B cell (primary cell): Measurements from ENCODE around the gene ARID4B. TPM values are rescaled to one million over a fixed set of nuclear protein-coding genes. Genes with fewer than 3 reads are reported as not detected.
A peak's percentile ranks its signal among the peaks of the same experiment; 100 is the strongest.

Experiments
- ATAC-seq: fragments of 200-7000 bp; cut with Tn5 transposase; one replicate; pipeline ENCODE4 v1.10.0; 2021; ENCODE audit warnings: low read depth, mild to moderate bottlenecking, moderate number of reproducible peaks, moderate library complexity
- CTCF ChIA-PET: fragments of 350-600 bp; sonication (Branson Sonifier 250); formaldehyde crosslinking; loops from one replicate; lab custom pipeline; 2021; ENCODE audit warnings: antibody characterized with exemption, inconsistent platforms; lab: Charles Lee
- POLR2A ChIA-PET: fragments of 350-600 bp; sonication (Branson Sonifier 250); formaldehyde crosslinking; loops from one replicate; lab custom pipeline; 2021; ENCODE audit warnings: antibody characterized with exemption; lab: Charles Lee
- DNase-seq: peaks from one replicate; pipeline ENCODE4 v3.0.0; 2013
- H2AFZ ChIP-seq: 2 replicates; pipeline ENCODE4 v1.6.1; 2012; ENCODE audit warnings: mild to moderate bottlenecking, low read depth, low read length; ENCODE audit not compliant: insufficient read depth, poor library complexity, severe bottlenecking
- H3K27ac ChIP-seq, 2 donors: 1 replicate in 1 of 2; 2 replicates in 1 of 2; pipeline ENCODE4 v1.5.1; 2012 to 2013; ENCODE audit warnings: low read length in 2 of 2, mild to moderate bottlenecking in 2 of 2, moderate library complexity in 1 of 2
- H3K27me3 ChIP-seq, 4 experiments: fragments of 200-600 bp in 1 of 4; sonication (generic) in 1 of 4; replicated peaks in 1 of 4; 1 replicate in 2 of 4; 2 replicates in 2 of 4; pipeline versions ENCODE4 v1.6.1 to v1.7.0; 2013 to 2016; ENCODE audit warnings: low read length in 3 of 4, mild to moderate bottlenecking in 2 of 4, mixed read lengths in 1 of 4, moderate library complexity in 1 of 4; ENCODE audit not compliant: insufficient read depth in 4 of 4, control insufficient read depth in 3 of 4; ENCODE audit errors: control extremely low read depth in 1 of 4
- H3K36me3 ChIP-seq, 2 experiments: replicated peaks in 1 of 2; 1 replicate in 1 of 2; 2 replicates in 1 of 2; pipeline versions ENCODE4 v1.6.1 to v1.7.1; 2013; ENCODE audit warnings: low read length in 1 of 2; ENCODE audit not compliant: insufficient read depth in 2 of 2, control insufficient read depth in 1 of 2; ENCODE audit errors: control extremely low read depth in 1 of 2, extremely low read depth in 1 of 2
- H3K4me1 ChIP-seq, 2 donors: fragments of 200-600 bp in 1 of 2; sonication (generic) in 1 of 2; 1 replicate in 1 of 2; 2 replicates in 1 of 2; pipeline versions ENCODE4 v1.5.1 to v1.6.1; 2013 to 2017; ENCODE audit warnings: low read length in 2 of 2; ENCODE audit not compliant: control insufficient read depth in 2 of 2, insufficient read depth in 2 of 2
- H3K4me2 ChIP-seq: replicated peaks from 2 replicates; pipeline ENCODE3; 2012; ENCODE audit warnings: mild to moderate bottlenecking, low read depth, low read length; ENCODE audit not compliant: poor library complexity, severe bottlenecking
- H3K4me3 ChIP-seq, 5 experiments: fragments of 200-600 bp in 1 of 5; sonication (generic) in 1 of 5; 1 replicate in 3 of 5; 2 replicates in 2 of 5; pipeline versions ENCODE4 v1.5.1 to v1.7.0; 2011 to 2016; ENCODE audit warnings: low read length in 4 of 5, mild to moderate bottlenecking in 4 of 5, low read depth in 2 of 5, control low read depth in 1 of 5, moderate library complexity in 1 of 5; ENCODE audit not compliant: insufficient read depth in 1 of 5; ENCODE audit errors: control extremely low read depth in 1 of 5, extremely low read depth in 1 of 5
- H3K79me2 ChIP-seq: fragments of 200-600 bp; sonication (generic); one replicate; pipeline ENCODE4 v1.6.0; 2016; ENCODE audit warnings: low read length; ENCODE audit not compliant: control insufficient read depth, insufficient read depth
- H3K9ac ChIP-seq: fragments of 200-600 bp; sonication (generic); 2 replicates; pipeline ENCODE4 v1.6.1; 2017; ENCODE audit warnings: mild to moderate bottlenecking, low read length, moderate library complexity
- H3K9me3 ChIP-seq, 3 donors: one replicate each; pipeline versions ENCODE4 v1.6.1 to v1.7.1; 2013; ENCODE audit warnings: low read length in 2 of 3; ENCODE audit not compliant: control insufficient read depth in 2 of 3, insufficient read depth in 1 of 3; ENCODE audit errors: control extremely low read depth in 1 of 3
- H4K20me1 ChIP-seq: 2 replicates; pipeline ENCODE4 v1.6.0; 2012; ENCODE audit warnings: mild to moderate bottlenecking, low read length; ENCODE audit not compliant: insufficient read depth, control insufficient read depth, poor library complexity, severe bottlenecking
- H3K27ac Mint-ChIP-seq: one replicate; pipeline ENCODE4 v1.8.0; 2021; ENCODE audit warnings: mixed read lengths
- H3K27me3 Mint-ChIP-seq: one replicate; pipeline ENCODE4 v1.8.0; 2021; ENCODE audit warnings: mixed read lengths
- H3K4me1 Mint-ChIP-seq: one replicate; pipeline ENCODE4 v1.8.0; 2021; ENCODE audit warnings: mixed read lengths
- H3K4me3 Mint-ChIP-seq: one replicate; pipeline ENCODE4 v1.8.0; 2021; ENCODE audit warnings: mixed read lengths
- H3K9me3 Mint-ChIP-seq: one replicate; pipeline ENCODE4 v1.8.0; 2022; ENCODE audit warnings: mixed read lengths; ENCODE audit not compliant: insufficient read depth
- CTCF ChIP-seq: fragments of 200-600 bp; IDR thresholded peaks from one replicate; pipeline ENCODE4 v1.8.0; 2022; ENCODE audit warnings: antibody characterized with exemption, mild to moderate bottlenecking
- EZH2 ChIP-seq: IDR thresholded peaks from 2 replicates; pipeline ENCODE4 v1.6.1; 2012; ENCODE audit warnings: borderline replicate concordance, low read depth, mild to moderate bottlenecking, moderate library complexity, low read length; ENCODE audit not compliant: insufficient read depth, poor library complexity, severe bottlenecking
- WGBS: methylation state at CpG from one replicate; pipeline ENCODE4 v1.1.5; 2013; ENCODE audit warnings: missing lambda C conversion rate; ENCODE audit not compliant: insufficient coverage; 5-methylcytosine and 5-hydroxymethylcytosine counted together
- intact Hi-C: fragments of 100-400 bp; cut with micrococcal nuclease; formaldehyde crosslinking; loops from one replicate; pipeline ENCODE4 v1.10.0; 2022
- polyA plus RNA-seq: library from polyadenylated mRNA; depleted of rRNA; stranded (reverse); fragments of >200 nt; gene quantifications from 2 replicates; pipeline ENCODE4 v1.2.3, GENCODE V29; 2012
- total RNA-seq, 2 donors: library from RNA; stranded (reverse); fragments of 120-200 nt in 1 of 2; gene quantifications; 1 replicate in 1 of 2; 2 replicates in 1 of 2; pipeline versions ENCODE4 v1.2.3 to v1.2.4, GENCODE V29; 2013 to 2022

The ARID4B gene
- total and polyA plus RNA-seq, 2 donors (not counting 1 experiment from before 2014, with no cell fraction given): 13.2 to 110 TPM

- H3K9me3 Mint-ChIP-seq: no peaks in the 10 kb centered on the region
- WGBS: 65% methylated on average over 17 of the region's 21 CpGs
- Histone ChIP-seq H3K4me2 (peak overlapping the region; percentile 75), H3K27me3 (no peaks in the 10 kb centered on the region), H3K9me3 (no peaks in the 10 kb centered on the region), H3K9ac (peak overlapping the region; percentile 99), H3K79me2 (peaks cover 42% of the 10 kb centered on the region), H3K4me1 (peaks cover 12 to 21% of the 10 kb centered on the region in 2 donors), H3K36me3 (peaks cover 0 to 15% of the 10 kb centered on the region in 2 experiments), H4K20me1 (peaks cover 8% of the 10 kb centered on the region), H3K27ac (peak overlapping the region; percentile 89 to 92), H3K4me3 (peak overlapping the region; percentile 67 to 97 (median 78)), H2AFZ (peak overlapping the region; percentile 97)
- no peaks in the 10 kb centered on the region for H3K27me3 Mint-ChIP-seq
- POLR2A ChIA-PET: interaction anchor here (0.5 to 2.0 kb wide), 5 partner anchors 22 to 788 kb away, joined by 3 to 12 read pairs (median 5); partner anchors contain the start of genes ARID4B, COA6, GGPS1 and TOMM20
- intact Hi-C loops: loop anchor here (1.0 to 10.0 kb wide), 8 partner anchors 34 to 790 kb away; partner anchors contain the start of genes ARID4B, B3GALNT2, COA6 and GGPS1
- CTCF ChIA-PET: interaction anchor here (1.6 kb wide), 1 partner anchor 57 kb away, joined by 4 read pairs; no protein-coding TSS in a partner anchor
- TF ChIP-seq CTCF (no peak), EZH2 (no peak)
- peak overlapping the region; percentile 99 for H3K27ac Mint-ChIP-seq
- H3K4me3 Mint-ChIP-seq: peak overlapping the region; percentile 97
- ATAC-seq (no peak), DNase-seq (no peak)
- H3K4me1 Mint-ChIP-seq: peaks cover 20% of the 10 kb centered on the region
Observed at GRCh38 chr1:235161685-235162327, 166.2 kb downstream of the ARID4B start.
